Urinary bladder (tissue), 4 donors: ENCODE measurements around the gene TMC1. TPM values are rescaled to one million over a fixed set of nuclear protein-coding genes. Genes with fewer than 3 reads are reported as not detected.
"Not testable (repeated sequence)": the region's sequence is repeated elsewhere in the genome, so short reads cannot be mapped to it uniquely, and the experiment has no call there.

ENCODE experiments used
- DNase-seq: peaks from one replicate; pipeline ENCODE4 v3.0.0-alpha.2; 2015; ENCODE audit errors: extremely low spot score
- H3K27ac ChIP-seq: one replicate; pipeline ENCODE4 v1.5.1; 2013; ENCODE audit warnings: low read depth, mild to moderate bottlenecking, moderate library complexity
- H3K36me3 ChIP-seq: one replicate; pipeline ENCODE4 v1.6.1; 2013; ENCODE audit warnings: mild to moderate bottlenecking, moderate library complexity; ENCODE audit not compliant: insufficient read depth
- H3K4me1 ChIP-seq: one replicate; pipeline ENCODE4 v1.6.1; 2013; ENCODE audit warnings: mild to moderate bottlenecking, moderate library complexity; ENCODE audit not compliant: insufficient read depth
- H3K4me3 ChIP-seq: one replicate; pipeline ENCODE4 v1.5.1; 2013; ENCODE audit warnings: low read depth, low read length
- WGBS: extraction: QIAGEN DNeasy Blood & Tissue Kit; methylation state at CpG from one replicate; pipeline ENCODE4 v1.1.7; 2013; 5-methylcytosine and 5-hydroxymethylcytosine counted together
- polyA plus RNA-seq: library from polyadenylated mRNA; stranded (reverse); fragments of 200-250 nt; gene quantifications from one replicate; pipeline ENCODE4 v1.2.3, GENCODE V29; 2013
- total RNA-seq: library from RNA; depleted of rRNA; stranded (reverse); fragments of >200 nt; gene quantifications from one replicate; pipeline ENCODE4 v1.2.3, GENCODE V29; 2014
- donor health status: healthy with polysubstance abuse.
- donor health status: healthy.

TMC1 gene
- total and polyA plus RNA-seq, 2 donors: 0.66 to 1.9 TPM

DNA sequence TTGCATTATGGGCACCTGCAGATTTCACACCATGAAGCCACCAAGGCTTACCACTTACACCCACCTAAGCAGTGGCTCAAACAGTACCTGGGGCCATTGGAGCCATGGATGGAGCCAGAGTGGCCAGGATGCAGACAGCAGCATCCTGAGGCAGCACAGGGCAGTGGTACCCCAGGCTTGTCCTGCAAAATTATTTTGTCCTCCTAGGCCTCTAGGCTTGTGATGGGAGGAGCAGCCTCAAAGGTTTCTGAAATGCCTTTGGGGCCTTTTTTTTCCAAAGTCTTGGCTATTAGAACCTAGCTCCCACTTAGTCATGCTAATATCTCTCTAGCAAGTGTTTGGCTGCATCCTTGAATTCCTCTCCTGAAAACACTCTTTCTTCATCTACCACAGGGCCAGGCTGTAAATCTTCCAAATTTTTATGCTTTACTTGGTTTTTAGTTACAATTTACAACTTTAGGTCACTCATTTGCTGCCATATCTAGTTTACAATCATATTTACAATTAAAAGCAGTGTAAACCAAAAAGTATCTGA, 15.7 kb downstream of the TMC1 start:
- no peak overlapping the region for H3K27ac ChIP-seq
- H3K4me1 ChIP-seq: no peaks in the 10 kb centered on the region
- no peaks in the 10 kb centered on the region for H3K36me3 ChIP-seq
- no peak for DNase-seq
- no peak overlapping the region for H3K4me3 ChIP-seq

DNA sequence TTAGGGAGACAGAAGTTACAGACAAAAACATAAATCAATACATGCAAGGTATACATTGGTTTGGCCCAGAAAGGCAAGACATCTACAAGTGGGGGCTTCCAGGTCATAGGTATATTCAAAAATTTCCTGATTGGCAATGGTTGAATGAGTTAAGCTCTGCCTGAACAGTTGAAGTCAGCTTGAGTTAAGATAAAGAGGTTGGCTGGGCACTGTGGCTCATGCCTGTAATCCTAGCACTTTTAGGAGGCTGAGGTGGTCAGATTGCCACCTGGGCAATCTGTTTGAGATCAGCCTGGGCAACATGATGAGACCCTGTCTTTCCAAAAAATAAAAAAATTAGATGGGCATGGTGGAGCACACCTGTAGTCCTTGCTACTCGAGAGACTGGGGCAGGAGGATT, 16.3 kb downstream of the TMC1 start:
- no peak for DNase-seq
- WGBS: 91% methylated on average over 1 of the region's 1 CpG
- H3K27ac ChIP-seq: no peak overlapping the region
- H3K36me3 ChIP-seq: no peaks in the 10 kb centered on the region
- no peaks in the 10 kb centered on the region for H3K4me1 ChIP-seq
- H3K4me3 ChIP-seq: no peak overlapping the region

DNA sequence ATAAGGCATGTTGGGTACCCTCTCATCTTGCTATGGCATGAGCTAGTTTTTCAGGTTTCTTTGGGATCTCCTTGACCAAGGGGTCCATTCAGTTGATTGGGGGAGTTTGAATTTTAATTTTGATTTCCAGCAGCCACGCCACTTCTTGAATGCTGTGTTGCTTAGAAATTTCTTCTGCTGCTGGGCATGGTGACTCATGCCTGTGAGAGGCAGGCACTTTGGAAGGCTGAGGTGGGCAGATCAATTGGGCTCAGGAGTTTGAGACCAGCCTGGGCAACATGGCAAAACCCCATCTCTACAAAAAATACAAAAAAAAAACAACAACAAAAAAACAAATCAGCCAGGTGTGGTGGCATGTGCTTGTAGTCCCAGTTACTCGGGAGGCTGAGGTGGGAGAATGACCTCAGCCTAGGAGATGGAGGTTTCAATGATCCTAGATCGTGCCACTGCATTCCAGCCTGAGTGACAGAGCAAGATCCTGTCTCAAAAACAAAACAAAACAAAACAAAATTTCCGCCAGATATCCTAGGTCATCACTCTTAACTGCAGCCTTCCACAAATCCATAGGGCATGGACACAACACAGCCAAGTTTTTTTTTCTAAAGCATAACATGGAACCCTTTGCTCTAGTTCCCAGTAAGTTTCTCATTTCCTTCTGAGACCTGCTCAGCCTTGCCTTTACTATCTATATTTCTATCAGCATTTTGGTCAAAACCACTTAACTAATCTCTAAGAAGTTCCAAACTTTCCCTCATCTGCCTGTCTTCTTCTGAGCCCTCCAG, 17.7 kb downstream of the TMC1 start:
- no peak for DNase-seq
- Histone ChIP-seq H3K4me1 (no peaks in the 10 kb centered on the region), H3K27ac (no peak overlapping the region), H3K4me3 (no peak overlapping the region), H3K36me3 (no peaks in the 10 kb centered on the region)
- WGBS: 90% methylated on average over 4 of the region's 4 CpGs

DNA sequence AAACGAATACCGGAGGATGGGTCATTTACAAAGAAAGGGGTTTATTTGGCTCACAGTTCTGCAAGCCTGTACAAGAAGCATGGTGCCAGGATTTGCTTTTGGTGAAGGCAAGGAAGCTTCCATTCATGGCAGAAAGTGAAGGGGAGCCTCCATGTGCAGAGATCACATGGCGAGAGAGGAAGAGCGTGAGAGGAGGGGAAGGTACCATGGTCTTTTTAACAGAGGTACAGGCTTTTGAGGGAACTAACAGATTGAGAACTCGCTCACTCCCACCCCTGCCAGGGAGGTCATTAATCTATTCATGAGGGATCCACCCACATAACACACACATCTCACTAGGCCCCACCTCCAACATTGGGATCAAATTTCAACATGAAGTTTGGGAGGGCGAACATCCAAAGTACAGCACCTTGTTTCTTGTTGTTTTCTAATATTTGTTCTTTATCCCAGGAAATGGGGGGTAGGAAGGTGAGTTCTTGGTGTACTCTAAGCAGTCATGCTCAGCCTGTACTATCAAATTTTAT, 18.5 kb downstream of the TMC1 start:
- Histone ChIP-seq H3K4me3 (no peak overlapping the region), H3K36me3 (no peaks in the 10 kb centered on the region), H3K27ac (no peak overlapping the region), H3K4me1 (no peaks in the 10 kb centered on the region)
- DNase-seq: no peak
- WGBS: 87% methylated on average over 6 of the region's 6 CpGs

DNA sequence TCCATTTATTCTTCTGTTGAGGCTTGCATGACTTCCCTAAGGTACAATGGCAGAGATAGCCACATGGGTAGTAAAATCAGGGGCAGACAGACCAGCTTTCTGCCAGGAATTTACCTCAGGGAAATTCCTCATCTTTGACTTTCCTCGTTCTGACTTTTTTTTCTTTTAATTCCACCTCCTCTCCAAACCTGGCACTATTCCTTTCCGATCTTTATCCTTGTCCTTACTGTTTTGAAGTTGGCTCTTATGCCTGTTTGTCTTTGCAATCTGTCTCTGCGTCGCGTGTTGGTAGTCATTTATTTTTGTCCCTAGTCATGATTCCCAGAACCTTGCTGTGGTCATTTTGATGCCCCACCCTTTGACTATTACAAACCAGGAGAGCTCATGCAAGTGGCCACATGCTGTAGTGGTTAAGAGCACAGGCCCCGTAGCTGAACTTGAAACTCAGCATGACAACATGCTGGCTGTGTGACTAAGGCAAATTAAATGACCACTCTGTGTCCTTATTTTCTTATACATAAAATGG, 19.0 kb downstream of the TMC1 start:
- no peak for DNase-seq
- no peak overlapping the region for H3K4me3 ChIP-seq
- no peaks in the 10 kb centered on the region for H3K36me3 ChIP-seq
- 57% methylated on average over 6 of the region's 6 CpGs for WGBS
- H3K27ac ChIP-seq: no peak overlapping the region
- H3K4me1 ChIP-seq: no peaks in the 10 kb centered on the region

DNA sequence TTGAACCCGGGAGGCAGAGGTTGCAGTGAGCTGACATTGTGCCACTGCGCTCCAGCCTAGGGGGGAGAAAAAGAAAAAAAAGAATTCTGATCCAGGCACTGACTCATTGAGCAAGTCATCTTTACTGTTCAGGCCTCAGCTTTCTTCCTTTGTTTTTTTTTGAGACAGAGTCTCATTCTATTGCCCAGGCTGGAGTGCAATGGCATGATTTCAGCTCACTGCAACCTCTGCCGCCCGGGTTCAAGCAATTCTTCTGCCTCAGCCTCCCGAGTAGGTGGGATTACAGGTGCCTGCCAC, 21.1 kb downstream of the TMC1 start:
- H3K36me3 ChIP-seq: not testable (repeated sequence)
- WGBS: 83% methylated on average over 5 of the region's 5 CpGs

DNA sequence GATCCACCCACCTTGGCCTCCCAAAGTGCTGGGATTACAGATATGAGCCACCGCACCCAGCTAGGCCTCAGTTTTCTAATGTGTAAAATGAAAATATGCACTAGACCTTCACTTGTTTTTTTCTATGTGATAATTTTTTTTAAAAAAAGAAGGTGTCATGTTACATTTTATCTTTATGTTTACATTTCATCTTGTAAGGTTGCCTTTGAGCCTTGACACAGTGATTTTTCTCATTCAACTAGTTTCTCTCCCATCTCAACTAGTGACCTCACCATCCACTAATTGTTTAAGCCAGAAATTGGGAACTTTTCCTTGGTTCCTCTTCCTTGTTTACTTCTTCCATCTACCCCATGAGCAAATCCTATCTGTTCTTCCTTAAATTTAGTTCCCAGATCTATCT, 21.5 kb downstream of the TMC1 start:
- Histone ChIP-seq H3K36me3 (no peaks in the 10 kb centered on the region), H3K4me1 (no peaks in the 10 kb centered on the region), H3K4me3 (no peak overlapping the region), H3K27ac (no peak overlapping the region)
- 91% methylated on average over 1 of the region's 1 CpG for WGBS
- no peak for DNase-seq

More for the DNA sequence above, 21.1 kb downstream of the TMC1 start:
- H3K27ac ChIP-seq, H3K4me1 ChIP-seq, H3K4me3 ChIP-seq, DNase-seq: not testable (repeated sequence)

DNA sequence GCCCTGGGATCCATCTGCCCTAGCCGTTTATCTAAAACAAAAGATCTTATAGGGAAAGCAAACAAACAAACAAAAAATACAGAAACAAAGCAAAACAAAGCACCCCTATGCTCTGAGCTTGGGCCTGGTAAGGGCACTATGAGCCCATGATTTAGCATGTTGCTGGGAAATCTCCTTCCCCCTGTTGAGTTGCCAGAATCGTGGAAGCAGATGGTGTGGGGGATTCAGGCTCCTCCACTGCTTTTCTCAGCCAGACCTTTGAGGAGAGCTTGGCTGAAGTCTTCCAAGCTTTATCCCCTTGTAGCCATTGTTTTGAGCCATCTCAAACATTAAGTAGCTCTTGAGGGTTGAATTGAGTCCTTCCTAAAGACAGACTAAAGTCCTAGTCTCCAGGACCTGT, 29.9 kb downstream of the TMC1 start:
- no peak for DNase-seq
- H3K4me3 ChIP-seq: no peak overlapping the region
- no peak overlapping the region for H3K27ac ChIP-seq
- no peaks in the 10 kb centered on the region for H3K36me3 ChIP-seq
- WGBS: 79% methylated on average over 2 of the region's 2 CpGs
- no peaks in the 10 kb centered on the region for H3K4me1 ChIP-seq

DNA sequence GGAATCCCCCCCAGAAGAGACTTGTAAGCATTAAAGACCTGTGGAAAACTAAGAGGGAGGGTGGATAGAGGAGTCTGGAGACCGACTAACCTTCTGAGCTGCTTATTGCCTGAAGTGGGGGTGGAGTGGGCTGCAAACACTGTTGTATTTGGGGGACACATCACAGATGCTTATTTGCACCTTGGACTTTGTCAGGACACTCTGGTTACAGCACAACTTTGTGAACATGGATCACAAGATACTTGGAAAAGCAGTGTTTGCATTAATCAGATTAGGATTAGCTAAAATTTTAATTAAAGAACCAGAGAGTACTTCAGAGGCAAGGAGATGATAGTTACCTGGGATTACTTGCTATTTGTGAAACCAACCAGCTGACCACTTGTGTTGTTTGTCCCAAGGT, 30.9 kb downstream of the TMC1 start:
- no peak overlapping the region for H3K4me3 ChIP-seq
- H3K4me1 ChIP-seq: no peaks in the 10 kb centered on the region
- no peak for DNase-seq
- H3K36me3 ChIP-seq: no peaks in the 10 kb centered on the region
- no peak overlapping the region for H3K27ac ChIP-seq
- 38% methylated on average over 1 of the region's 1 CpG for WGBS

DNA sequence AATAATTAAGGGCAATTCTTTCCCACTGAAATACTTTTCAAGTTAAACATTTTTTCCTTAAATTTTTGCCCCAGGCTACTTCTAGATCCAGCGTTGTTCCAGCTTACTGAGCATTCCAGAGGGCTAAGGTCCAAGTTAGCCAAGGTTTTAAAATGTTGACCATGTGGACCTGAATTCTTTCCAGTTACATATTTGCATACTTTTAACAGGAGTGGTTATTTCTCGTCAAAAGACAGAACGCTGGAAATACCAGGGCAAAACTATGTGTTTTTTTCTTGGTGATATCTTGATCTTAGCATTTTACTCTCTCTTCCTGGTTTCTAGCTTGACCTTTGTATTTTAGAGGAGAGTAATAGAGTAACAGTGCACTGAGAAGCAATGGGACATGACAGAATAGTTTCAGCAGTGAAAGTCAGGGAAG, 32.8 kb downstream of the TMC1 start:
- Histone ChIP-seq H3K27ac (peak overlapping the region; percentile 10), H3K4me1 (peaks cover 1% of the 10 kb centered on the region), H3K36me3 (no peaks in the 10 kb centered on the region), H3K4me3 (no peak overlapping the region)
- no peak for DNase-seq
- 18% methylated on average over 3 of the region's 3 CpGs for WGBS

DNA sequence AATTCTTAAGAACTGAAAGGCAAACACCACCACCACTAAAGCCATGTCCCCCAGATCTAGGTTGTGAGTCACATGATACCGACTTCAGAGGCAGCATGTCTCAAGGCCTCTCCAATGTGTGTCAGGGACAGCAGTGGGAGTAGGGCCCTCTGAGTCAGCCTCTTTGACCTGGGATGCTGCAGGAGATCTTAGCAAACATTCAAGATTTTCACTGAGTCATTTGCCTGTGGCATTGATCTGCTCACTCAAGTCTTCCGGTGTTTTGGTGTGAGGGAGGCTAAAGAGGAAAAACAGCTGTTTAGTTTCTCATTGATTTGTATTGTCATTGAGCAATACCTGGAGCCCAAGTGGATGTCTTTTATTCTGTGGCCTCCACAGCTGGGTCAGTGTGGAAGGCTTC, 36.1 kb downstream of the TMC1 start:
- Histone ChIP-seq H3K27ac (peak overlapping the region; percentile 38), H3K4me1 (peaks cover 1% of the 10 kb centered on the region), H3K4me3 (no peak overlapping the region), H3K36me3 (no peaks in the 10 kb centered on the region)
- 68% methylated on average over 2 of the region's 2 CpGs for WGBS
- DNase-seq: no peak

DNA sequence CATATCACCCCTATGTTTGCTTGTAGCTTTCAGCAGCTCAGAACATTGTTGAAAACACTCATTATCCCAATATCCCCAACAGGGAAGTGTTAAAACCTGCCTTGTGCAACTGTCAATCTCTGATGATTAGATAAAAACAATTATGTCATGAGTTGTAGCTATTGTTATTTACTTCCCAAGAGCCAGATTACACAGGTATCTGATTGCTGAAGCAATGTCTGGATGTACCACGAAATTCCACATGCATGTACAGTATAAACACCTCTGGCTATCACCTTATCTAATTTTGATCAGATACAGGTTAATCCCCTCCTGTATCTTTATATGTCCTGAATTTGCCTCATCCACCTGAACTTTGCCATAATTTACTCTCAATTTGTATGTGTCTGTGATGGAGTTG, 38.7 kb downstream of the TMC1 start:
- DNase-seq: no peak
- no peak overlapping the region for H3K4me3 ChIP-seq
- H3K36me3 ChIP-seq: no peaks in the 10 kb centered on the region
- H3K27ac ChIP-seq: no peak overlapping the region
- H3K4me1 ChIP-seq: peaks cover 1% of the 10 kb centered on the region
- WGBS: 67% methylated on average over 1 of the region's 1 CpG

DNA sequence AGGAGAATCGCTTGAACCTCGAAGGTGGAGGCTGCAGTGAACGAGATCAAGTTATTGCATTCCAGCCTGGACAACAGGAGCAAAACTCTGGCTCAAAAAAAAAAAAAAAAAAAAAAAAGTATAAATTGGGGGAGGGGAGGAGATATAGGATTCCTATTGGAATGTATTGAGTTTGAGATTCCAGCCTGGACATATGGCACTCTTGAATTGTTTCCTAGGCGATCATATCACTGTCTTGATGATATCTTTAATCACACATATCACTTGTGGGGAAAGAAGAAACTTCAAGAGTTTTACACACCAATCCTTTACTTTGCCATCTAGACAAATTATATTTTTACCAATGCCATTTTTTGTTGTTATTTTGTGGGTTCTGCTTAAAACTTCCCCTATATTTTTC, 42.4 kb downstream of the TMC1 start:
- Histone ChIP-seq H3K27ac (no peak overlapping the region), H3K4me3 (no peak overlapping the region), H3K4me1 (no peaks in the 10 kb centered on the region), H3K36me3 (no peaks in the 10 kb centered on the region)
- DNase-seq: no peak
- 89% methylated on average over 4 of the region's 4 CpGs for WGBS

DNA sequence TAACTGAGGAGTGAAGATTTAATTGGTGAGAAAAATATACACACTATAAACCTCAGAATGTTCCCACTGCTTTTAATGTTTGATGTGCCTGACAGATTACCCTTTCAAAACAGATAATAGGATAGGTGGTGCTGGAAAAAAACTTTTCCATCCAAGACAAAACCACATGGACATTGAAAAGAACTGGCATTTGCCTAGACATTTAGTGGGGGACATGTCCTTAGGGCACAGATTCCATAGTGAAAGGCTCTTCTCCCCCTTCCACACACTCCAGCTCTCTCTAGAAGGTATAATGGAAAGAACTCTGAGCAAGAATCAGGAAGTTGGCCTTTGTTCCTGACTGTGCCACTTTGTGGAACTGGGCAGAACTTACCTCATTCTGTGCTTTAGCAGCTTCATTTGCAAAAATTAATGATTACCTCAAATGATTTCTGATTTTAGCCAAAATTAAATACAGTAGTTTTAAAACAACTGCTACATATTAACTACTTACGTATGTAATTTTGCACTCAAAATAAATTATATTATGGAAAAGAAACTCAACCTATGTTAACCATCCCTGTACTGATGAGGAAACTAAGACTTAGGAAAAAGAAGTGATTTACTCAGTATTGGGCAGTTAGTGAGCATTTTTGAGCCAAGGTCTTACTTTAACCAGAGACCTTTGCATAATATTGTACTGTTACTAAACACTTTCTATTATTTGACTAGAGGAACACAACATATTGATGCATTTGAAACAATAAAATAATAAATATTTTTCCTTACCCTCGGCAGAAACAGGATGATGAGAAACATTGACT, 43.3 kb downstream of the TMC1 start:
- H3K4me3 ChIP-seq: no peak overlapping the region
- no peaks in the 10 kb centered on the region for H3K4me1 ChIP-seq
- no peak overlapping the region for H3K27ac ChIP-seq
- 92% methylated on average over 2 of the region's 2 CpGs for WGBS
- DNase-seq: no peak
- no peaks in the 10 kb centered on the region for H3K36me3 ChIP-seq
